CD14-positive monocyte (primary cell): ENCODE measurements around the gene TTC16. TPM values are rescaled to one million over a fixed set of nuclear protein-coding genes. Genes with fewer than 3 reads are reported as not detected.

ENCODE experiments used
- DNase-seq, 3 donors: peaks; one replicate each; pipeline ENCODE4 v3.0.0-alpha.2; 2011 to 2022
- H2AFZ ChIP-seq: 2 replicates; pipeline ENCODE4 v1.6.0; 2012; ENCODE audit warnings: mild to moderate bottlenecking, low read depth, low read length, inconsistent platforms; ENCODE audit not compliant: insufficient read depth, poor library complexity, severe bottlenecking
- H3K27ac ChIP-seq, 2 donors: 1 replicate in 1 of 2; 2 replicates in 1 of 2; pipeline ENCODE4 v1.5.1; 2012 to 2013; ENCODE audit warnings: low read length in 2 of 2, control low read depth in 1 of 2, inconsistent platforms in 1 of 2, low read depth in 1 of 2, mild to moderate bottlenecking in 1 of 2
- H3K27me3 ChIP-seq, 2 donors: one replicate each; pipeline versions ENCODE4 v1.6.0 to v1.6.1; 2011 to 2013; ENCODE audit warnings: low read length in 2 of 2; ENCODE audit not compliant: control insufficient read depth in 2 of 2, insufficient read depth in 2 of 2
- H3K36me3 ChIP-seq, 2 donors: replicated peaks in 1 of 2; 1 replicate in 1 of 2; 2 replicates in 1 of 2; pipeline versions ENCODE4 v1.5.1 to v1.6.1; 2012 to 2013; ENCODE audit warnings: low read length in 2 of 2, control low read depth in 1 of 2, inconsistent platforms in 1 of 2, mild to moderate bottlenecking in 1 of 2; ENCODE audit not compliant: insufficient read depth in 2 of 2, control insufficient read depth in 1 of 2
- H3K4me1 ChIP-seq, 2 donors: 1 replicate in 1 of 2; 2 replicates in 1 of 2; pipeline versions ENCODE4 v1.5.1 to v1.6.1; 2012 to 2013; ENCODE audit warnings: low read length in 2 of 2, control low read depth in 1 of 2, inconsistent platforms in 1 of 2, mild to moderate bottlenecking in 1 of 2, moderate library complexity in 1 of 2; ENCODE audit not compliant: insufficient read depth in 2 of 2, control insufficient read depth in 1 of 2
- H3K4me2 ChIP-seq: replicated peaks from 2 replicates; pipeline ENCODE3; 2012; ENCODE audit warnings: low read length, moderate library complexity, mild to moderate bottlenecking; ENCODE audit not compliant: poor library complexity, severe bottlenecking; ENCODE audit errors: extremely low read depth
- H3K4me3 ChIP-seq, 3 experiments: fragments of 200-600 bp in 1 of 3; sonication (generic) in 1 of 3; replicated peaks in 1 of 3; 1 replicate in 2 of 3; 2 replicates in 1 of 3; pipeline ENCODE4 v1.5.1; 2011 to 2013; ENCODE audit warnings: low read length in 3 of 3, mild to moderate bottlenecking in 3 of 3, control low read depth in 2 of 3, low read depth in 2 of 3, inconsistent platforms in 1 of 3, moderate library complexity in 1 of 3
- H3K79me2 ChIP-seq: 2 replicates; pipeline ENCODE4 v1.6.0; 2012; ENCODE audit warnings: mild to moderate bottlenecking, control low read depth, inconsistent platforms, low read length, moderate library complexity; ENCODE audit not compliant: insufficient read depth
- H3K9ac ChIP-seq: 2 replicates; pipeline ENCODE4 v1.6.0; 2017; ENCODE audit warnings: low read length, mild to moderate bottlenecking; ENCODE audit not compliant: insufficient read depth, poor library complexity, severe bottlenecking
- H3K9me3 ChIP-seq, 2 donors: replicated peaks in 1 of 2; 1 replicate in 1 of 2; 2 replicates in 1 of 2; pipeline versions ENCODE4 v1.5.1 to v1.6.1; 2012 to 2013; ENCODE audit warnings: low read length in 2 of 2, control low read depth in 1 of 2; ENCODE audit not compliant: control insufficient read depth in 1 of 2, insufficient read depth in 1 of 2
- H4K20me1 ChIP-seq: 2 replicates; pipeline ENCODE4 v1.6.0; 2012; ENCODE audit warnings: mild to moderate bottlenecking, low read length, control low read depth, moderate library complexity; ENCODE audit not compliant: insufficient read depth
- H3K27ac Mint-ChIP-seq, 7 donors: one replicate each; pipeline ENCODE4 v1.8.0; 2020; ENCODE audit warnings: mild to moderate bottlenecking in 7 of 7, mixed read lengths in 7 of 7, moderate library complexity in 6 of 7, inconsistent platforms in 2 of 7
- H3K27me3 Mint-ChIP-seq, 3 donors: one replicate each; pipeline ENCODE4 v1.8.0; 2021 to 2022; ENCODE audit warnings: low read depth in 3 of 3, mild to moderate bottlenecking in 3 of 3, mixed read lengths in 3 of 3, moderate library complexity in 3 of 3, inconsistent platforms in 1 of 3
- H3K36me3 Mint-ChIP-seq, 2 donors: one replicate each; pipeline ENCODE4 v1.8.0; 2020; ENCODE audit warnings: mixed read lengths in 2 of 2, inconsistent platforms in 1 of 2, mild to moderate bottlenecking in 1 of 2
- H3K4me1 Mint-ChIP-seq: one replicate; pipeline ENCODE4 v1.8.0; 2020; ENCODE audit warnings: mild to moderate bottlenecking, mixed read lengths
- H3K4me3 Mint-ChIP-seq, 2 donors: one replicate each; pipeline ENCODE4 v1.8.0; 2020; ENCODE audit warnings: mild to moderate bottlenecking in 2 of 2, mixed read lengths in 2 of 2, moderate library complexity in 1 of 2
- H3K9me3 Mint-ChIP-seq, 7 donors: one replicate each; pipeline ENCODE4 v1.8.0; 2020 to 2022; ENCODE audit warnings: mixed read lengths in 7 of 7, mild to moderate bottlenecking in 6 of 7, moderate library complexity in 6 of 7, inconsistent platforms in 2 of 7
- WGBS: methylation state at CpG from one replicate; pipeline ENCODE4 v1.1.5; 2013; ENCODE audit warnings: missing lambda C conversion rate; ENCODE audit not compliant: insufficient coverage; 5-methylcytosine and 5-hydroxymethylcytosine counted together
- intact Hi-C, 2 donors: fragments of 100-400 bp; cut with micrococcal nuclease; formaldehyde crosslinking; loops; one replicate each; pipeline versions ENCODE4 v1.15.0 to v1.15.1; 2023
- polyA plus RNA-seq, 3 donors: library from polyadenylated mRNA; depleted of rRNA in 1 of 3; unstranded in 2 of 3; stranded (reverse) in 1 of 3; fragments of 300-500 nt in 2 of 3; fragments of >200 nt in 1 of 3; fragmentation: Illumina TruSeq in 2 of 3; gene quantifications; 1 replicate in 2 of 3; 2 replicates in 1 of 3; pipeline ENCODE4 v1.2.3, GENCODE V29; 2012 to 2021
- TF ChIP-seq, protein P1 (sequence below): fragments of 200-600 bp; IDR thresholded peaks from one replicate; pipeline ENCODE4 v1.8.0; 2022; ENCODE audit warnings: antibody characterized with exemption, mild to moderate bottlenecking

The TTC16 gene
- polyA plus RNA-seq, 3 donors: 0.04 TPM; not detected in 2

DNA sequence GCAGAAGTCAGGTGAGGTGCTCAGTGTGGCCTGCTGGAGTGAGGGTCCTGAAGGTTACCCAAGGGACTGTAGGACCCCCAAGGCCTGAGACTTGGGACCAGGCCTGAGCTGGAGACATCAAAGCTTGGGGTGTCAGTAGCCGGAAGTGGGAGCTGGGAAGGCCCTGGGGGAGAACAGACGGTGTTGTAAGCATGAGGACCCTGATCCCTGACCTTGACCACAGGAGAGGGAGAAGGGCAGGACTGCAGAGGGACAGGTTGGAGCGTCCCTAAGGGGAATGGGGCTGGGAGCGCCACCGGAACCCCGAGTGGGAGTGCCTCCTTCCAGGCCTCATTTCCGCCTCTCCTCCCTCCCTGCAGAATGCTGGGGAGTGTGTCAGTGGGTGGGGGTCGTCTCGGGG lies 533 bp downstream of the TTC16 start:
- Histone ChIP-seq H3K36me3 (no peaks in the 10 kb centered on the region), H3K79me2 (no peaks in the 10 kb centered on the region), H3K4me2 (peak overlapping the region; percentile 98), H2AFZ (peak overlapping the region; percentile 99), H4K20me1 (no peaks in the 10 kb centered on the region), H3K27me3 (no peaks in the 10 kb centered on the region), H3K4me3 (peak overlapping the region in 1 of 3 experiments; percentile 90), H3K9me3 (no peaks in the 10 kb centered on the region), H3K27ac (peak overlapping the region in 1 of 2 donors; percentile 76), H3K9ac (no peak overlapping the region), H3K4me1 (peaks cover 15 to 30% of the 10 kb centered on the region in 2 donors)
- Mint-ChIP-seq H3K4me1 (peaks cover 25% of the 10 kb centered on the region), H3K4me3 (peak overlapping the region in 1 of 2 donors; percentile 56), H3K36me3 (no peaks in the 10 kb centered on the region), H3K27ac (peak overlapping the region; percentile 84 to 97 (median 95)), H3K9me3 (peaks cover 0 to 2% (median 0%) of the 10 kb centered on the region in 7 donors), H3K27me3 (peaks cover 6 to 17% (median 9%) of the 10 kb centered on the region in 3 donors)
- TF ChIP-seq, protein P1, sequence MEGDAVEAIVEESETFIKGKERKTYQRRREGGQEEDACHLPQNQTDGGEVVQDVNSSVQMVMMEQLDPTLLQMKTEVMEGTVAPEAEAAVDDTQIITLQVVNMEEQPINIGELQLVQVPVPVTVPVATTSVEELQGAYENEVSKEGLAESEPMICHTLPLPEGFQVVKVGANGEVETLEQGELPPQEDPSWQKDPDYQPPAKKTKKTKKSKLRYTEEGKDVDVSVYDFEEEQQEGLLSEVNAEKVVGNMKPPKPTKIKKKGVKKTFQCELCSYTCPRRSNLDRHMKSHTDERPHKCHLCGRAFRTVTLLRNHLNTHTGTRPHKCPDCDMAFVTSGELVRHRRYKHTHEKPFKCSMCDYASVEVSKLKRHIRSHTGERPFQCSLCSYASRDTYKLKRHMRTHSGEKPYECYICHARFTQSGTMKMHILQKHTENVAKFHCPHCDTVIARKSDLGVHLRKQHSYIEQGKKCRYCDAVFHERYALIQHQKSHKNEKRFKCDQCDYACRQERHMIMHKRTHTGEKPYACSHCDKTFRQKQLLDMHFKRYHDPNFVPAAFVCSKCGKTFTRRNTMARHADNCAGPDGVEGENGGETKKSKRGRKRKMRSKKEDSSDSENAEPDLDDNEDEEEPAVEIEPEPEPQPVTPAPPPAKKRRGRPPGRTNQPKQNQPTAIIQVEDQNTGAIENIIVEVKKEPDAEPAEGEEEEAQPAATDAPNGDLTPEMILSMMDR: no peak
- 89% methylated on average over 4 of the region's 9 CpGs for WGBS
- DNase-seq: no peak
- intact Hi-C loops: no loop called here

DNA sequence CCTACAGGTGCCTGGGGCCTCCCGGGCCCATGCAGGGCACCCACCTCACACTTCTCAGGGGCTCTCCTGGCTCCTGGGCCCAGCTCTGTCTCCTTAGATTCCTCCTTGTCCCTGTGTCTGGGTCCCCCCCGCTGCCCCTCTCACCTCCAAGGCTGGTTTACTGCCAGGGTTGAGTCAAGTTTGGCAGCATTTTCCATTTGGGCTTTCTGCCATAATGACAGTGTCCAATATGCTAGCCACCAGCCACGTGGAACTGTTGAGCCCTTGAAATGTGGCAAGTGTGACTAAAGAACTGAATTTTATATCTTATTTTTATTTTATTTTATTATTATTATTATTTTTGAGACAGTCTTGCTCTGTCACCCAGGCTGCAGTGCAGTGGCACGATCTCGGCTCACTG lies 1.9 kb downstream of the TTC16 start:
- Mint-ChIP-seq H3K4me3 (no peak overlapping the region), H3K27ac (no peak overlapping the region), H3K9me3 (peaks cover 0 to 2% (median 0%) of the 10 kb centered on the region in 7 donors), H3K4me1 (peaks cover 25% of the 10 kb centered on the region), H3K27me3 (peaks cover 5 to 17% (median 5%) of the 10 kb centered on the region in 3 donors), H3K36me3 (no peaks in the 10 kb centered on the region)
- Histone ChIP-seq H3K27ac (no peak overlapping the region), H3K4me3 (no peak overlapping the region), H3K9ac (no peak overlapping the region), H2AFZ (no peak overlapping the region), H3K4me2 (no peak overlapping the region), H3K4me1 (peaks cover 14 to 26% of the 10 kb centered on the region in 2 donors), H3K79me2 (no peaks in the 10 kb centered on the region), H3K27me3 (no peaks in the 10 kb centered on the region), H3K9me3 (no peaks in the 10 kb centered on the region), H3K36me3 (no peaks in the 10 kb centered on the region), H4K20me1 (no peaks in the 10 kb centered on the region)
- WGBS: 92% methylated on average over 2 of the region's 5 CpGs
- TF ChIP-seq, protein P1: no peak
- intact Hi-C loops: no loop called here
- DNase-seq: no peak
